HG03460 (cell line): ENCODE results near the gene NAT10.

Source experiments
- ATAC-seq: cut with Tn5 transposase; IDR thresholded peaks from one replicate; pipeline ENCODE4 v1.9.1; 2021; ENCODE audit not compliant: unreplicated experiment

The NAT10 gene

DNA sequence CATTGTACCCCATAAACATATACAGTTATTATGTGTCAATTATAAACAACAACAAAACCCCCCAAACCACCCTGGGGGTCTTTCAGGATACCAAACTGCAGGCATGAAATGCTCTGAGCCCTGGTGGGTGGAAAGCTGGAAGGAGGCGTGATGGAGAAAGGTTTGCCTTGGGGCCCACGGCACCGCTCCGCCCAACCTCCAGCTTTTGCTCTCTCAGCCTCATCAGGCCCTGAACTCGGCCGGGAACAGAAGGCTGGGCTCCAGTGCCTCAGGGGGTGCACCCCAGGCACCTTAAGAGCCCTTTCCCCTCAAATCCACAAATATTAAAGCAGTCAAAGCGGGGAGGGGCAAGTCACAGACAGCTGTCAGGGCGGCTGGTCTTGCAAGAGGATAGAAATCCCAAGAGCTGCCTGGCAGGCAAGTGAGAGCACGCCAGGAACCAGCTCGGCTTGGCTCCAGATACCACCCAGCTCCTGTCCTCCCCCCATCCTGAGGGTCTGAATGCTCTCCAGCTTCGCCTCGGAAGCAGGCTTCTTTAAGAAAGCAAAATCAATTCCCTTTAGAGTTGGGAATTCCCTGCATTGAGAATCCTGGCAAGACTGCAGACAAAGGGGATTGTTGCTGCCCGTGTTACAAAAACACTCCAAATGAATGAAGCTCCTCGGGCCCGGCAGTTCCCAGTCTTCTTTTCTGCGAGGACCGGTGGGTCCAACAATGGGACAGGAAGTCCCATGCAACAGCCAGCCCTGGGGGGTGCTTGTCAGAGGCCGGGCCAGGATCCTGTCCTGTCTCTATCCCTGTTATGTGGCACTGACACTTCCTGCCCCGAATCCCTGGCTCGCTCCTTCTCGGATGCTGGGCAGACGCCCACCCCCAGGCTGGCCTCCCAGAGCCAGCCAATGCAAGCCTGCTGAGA, 80.8 kb downstream of the NAT10 start:
- ATAC-seq: no peak

DNA sequence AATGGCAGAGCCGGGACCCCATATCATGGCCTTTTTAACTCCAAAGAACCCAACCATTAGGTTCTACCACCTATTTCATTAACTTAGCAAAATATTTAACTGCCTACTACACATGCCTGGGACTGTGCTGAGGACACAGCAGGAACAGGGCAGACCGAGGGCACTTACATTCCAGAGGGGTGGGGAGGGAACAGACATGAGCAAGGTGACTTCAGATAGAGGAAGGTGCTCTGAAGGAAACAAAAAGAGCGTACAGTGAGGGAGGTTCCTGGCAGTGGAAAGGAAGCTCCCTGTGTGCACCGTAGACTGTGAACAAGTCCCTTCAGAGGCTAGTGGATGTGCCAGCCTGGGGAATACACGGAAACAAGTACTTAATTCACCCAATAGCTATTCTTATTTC, 82.8 kb downstream of the NAT10 start:
- no peak for ATAC-seq

DNA sequence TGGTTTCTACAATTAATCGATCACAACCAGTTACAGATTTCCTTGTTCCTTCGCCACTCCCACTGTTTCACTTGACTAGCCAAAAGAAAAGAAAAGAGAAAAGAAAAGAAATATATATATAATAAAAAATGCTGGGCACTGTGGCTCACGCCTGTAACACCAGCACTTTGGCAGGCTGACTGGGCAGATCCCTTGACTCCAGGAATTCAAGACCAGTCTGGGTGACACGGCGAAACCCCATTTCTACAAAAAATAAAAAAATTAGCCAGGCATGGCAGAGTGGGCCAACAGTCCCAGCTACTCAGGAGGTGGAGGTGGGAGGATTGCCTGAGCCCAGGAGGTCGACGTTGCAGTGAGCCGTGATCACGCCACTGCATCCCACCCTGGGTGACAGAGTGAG, 83.8 kb downstream of the NAT10 start:
- ATAC-seq: no peak

DNA sequence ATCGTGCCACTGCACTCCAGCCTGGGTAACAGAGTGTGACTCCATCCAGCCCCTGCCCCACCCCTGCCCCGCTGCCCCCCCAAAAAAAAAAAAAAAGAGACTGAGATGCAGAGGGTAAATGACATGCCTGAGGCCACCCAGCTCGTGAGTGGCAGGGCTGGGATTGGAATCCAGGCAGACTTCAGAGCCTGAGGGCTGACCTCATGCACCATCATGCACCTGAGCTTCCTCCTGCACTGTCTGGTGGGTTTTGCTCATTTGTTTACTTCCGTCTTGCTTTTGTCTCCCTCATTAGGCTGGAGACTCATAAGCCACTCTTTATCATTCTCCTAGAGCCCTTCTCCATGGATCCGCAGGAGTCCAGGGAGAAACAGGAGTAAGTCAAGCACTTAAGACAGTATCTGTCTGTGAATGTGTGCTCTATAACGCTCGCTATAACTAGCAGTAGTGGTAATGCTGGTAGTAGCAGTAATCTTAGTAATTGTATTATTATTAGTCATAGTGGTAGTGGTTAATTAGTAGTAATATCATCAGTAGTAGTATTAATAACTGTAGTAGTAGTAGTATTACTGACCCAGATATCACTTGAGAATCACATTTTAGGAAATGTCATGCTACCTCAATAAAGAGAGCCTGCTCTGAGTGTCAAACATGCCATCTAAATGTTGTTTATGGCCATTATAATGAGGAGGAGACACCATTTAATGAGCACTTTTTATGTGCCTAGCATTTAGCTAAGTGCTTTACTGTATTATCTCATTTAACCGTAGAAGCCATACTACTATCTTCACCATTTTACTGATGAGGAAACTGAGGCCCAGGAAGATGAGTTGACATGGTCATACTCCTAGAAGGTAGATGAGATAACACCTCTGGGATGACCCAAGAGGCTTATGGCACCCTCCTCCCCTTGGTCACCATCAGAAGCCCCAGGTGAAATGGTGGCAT, 85.0 kb downstream of the NAT10 start:
- ATAC-seq: no peak

DNA sequence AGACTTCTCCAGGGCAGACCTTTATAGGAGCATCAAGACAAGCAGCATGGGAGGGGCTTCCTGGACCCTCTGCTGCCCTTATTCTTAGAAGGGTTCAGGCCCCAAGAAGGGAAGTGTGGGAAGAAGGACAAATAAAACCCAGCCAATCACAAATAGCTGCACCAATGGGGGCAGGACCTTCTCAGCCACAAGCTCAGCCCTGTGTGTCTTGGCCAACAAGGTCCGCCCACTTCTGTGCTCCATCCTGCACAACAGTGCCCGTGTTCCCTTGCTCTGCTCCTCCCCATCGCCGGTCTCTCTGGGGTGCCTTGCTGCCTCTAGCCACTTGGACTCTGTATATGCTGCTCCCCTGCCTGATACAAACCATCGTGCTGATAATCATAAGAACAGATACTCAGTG, 86.1 kb downstream of the NAT10 start:
- no peak for ATAC-seq

DNA sequence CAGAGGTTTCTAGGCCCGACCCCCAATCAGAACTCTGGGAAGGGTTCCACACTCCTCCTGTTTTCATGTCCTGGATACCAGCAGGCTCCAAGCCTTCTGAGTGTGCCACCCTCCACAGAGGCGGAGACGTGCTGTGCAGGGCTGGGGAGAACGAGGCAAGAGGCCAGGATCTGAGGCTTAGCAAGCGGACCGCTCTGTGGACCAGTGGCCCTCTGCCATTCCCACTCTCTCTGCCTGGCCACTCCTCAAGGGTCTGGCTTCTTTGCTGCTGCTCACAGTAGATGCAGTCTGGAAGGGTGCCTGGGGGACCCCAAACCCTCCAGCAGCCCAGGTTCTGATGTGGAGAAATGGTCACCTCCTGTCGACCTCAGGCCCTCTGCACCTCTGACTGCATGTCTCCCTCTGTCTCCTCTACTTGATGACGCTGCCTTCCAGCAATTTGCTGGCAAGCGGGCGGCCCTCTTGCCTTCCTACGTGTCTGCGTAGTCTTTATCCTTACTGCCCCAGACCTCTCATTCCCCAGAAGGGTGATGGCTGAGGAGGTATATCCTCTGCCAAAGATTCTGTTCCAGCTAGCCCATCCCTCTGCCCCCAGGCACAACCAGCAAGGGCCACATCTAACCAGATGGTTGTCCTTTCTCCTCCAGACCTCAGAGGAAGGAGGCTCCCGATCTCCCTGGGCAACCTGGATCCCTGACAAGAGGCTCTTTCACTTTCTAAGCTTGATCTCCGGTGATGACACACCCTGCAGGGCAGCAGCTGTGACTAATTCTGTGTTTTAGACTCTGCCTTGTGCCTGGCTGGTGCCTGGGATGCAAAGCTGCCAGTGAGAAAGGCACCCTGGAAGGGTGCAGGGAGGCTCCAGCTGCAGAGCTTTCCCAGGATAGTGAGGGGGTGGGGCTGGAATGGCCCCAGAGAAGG, 87.3 kb downstream of the NAT10 start:
- ATAC-seq: no peak

DNA sequence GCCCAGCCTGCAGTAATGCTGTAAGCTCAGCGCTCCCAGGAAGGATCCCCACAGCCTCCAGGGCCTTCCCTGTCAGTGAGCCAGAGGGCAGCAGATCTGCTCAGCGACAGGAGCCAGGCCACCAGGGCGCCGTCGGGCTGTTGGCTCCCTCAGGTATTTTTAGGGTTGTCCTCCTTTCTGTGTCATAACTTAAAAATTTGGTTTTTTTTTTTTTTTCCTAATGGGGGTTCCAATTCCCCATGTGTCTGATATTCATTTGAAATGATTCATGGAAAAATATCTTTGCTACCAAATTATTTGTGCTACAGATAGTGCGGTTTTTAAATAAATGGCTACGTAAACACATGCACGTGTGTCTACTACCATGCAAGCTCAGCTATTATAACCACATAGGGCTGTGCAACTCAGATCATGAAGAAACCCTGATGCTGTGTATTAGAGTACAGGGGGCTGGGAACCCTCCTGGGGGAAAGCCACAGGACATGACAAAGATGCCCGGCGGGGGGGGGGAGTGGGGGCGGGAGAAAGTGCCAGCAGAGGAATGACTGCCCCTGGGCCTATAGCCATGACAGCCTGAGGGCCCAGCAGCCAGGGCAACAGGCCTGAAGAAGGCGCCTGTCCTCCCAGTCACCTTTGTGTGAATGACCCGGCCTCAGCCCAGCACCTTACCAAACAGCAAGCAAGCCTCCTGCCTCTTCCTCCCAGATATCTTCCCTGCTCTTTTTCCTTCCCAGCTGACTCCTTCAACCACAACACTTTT, 89.3 kb downstream of the NAT10 start:
- no peak for ATAC-seq
